Dedifferentiated amniotic fluid mesenchymal stem cell (primary cell): ENCODE measurements around the gene TAPBPL.
"Not testable (repeated sequence)": the region's sequence is repeated elsewhere in the genome, so short reads cannot be mapped to it uniquely, and the experiment has no call there.

Experiments
- DNase-seq: peaks from one replicate; pipeline ENCODE4 v3.0.0-alpha.2; 2016; ENCODE audit errors: extremely low spot score

Gene TAPBPL

DNA sequence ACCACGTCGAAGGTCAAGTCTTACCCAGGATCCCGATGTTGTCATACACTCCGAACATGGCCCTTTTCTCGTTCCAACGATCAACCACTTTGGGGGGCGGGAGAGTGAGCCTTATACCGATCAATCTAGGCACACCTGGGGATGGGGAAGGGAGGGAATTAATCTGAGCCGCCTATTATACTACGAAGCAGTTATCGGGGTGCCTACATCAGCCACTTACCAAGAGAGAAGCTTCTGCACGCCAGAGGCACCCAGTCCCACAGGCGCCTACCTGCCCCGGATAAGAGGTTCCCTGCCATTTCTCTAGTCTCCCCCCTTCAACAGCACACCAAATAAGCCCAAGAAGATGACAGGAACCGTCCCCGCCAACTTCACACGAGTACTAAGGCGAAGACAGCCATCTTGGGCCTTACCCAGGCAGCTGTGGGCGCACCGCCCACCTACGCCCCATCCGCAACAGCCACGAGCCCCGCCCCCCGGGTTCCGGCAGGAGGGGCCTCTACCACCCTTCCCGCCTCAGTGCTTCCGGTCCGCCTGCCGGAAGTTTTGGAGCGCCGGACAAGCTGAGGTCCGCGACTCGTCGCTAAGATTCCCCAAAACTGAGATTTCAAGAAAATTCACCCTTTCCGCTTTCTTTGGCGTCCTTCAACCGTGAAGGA, 41.1 kb downstream of the TAPBPL start, which contains the start of gene MRPL51:
Gene MRPL51 (minus strand): TSS at position 425 of the 659 bp plus-strand sequence. CDS start 126 bp downstream, at position 299.
- peak; percentile 95 for DNase-seq

DNA sequence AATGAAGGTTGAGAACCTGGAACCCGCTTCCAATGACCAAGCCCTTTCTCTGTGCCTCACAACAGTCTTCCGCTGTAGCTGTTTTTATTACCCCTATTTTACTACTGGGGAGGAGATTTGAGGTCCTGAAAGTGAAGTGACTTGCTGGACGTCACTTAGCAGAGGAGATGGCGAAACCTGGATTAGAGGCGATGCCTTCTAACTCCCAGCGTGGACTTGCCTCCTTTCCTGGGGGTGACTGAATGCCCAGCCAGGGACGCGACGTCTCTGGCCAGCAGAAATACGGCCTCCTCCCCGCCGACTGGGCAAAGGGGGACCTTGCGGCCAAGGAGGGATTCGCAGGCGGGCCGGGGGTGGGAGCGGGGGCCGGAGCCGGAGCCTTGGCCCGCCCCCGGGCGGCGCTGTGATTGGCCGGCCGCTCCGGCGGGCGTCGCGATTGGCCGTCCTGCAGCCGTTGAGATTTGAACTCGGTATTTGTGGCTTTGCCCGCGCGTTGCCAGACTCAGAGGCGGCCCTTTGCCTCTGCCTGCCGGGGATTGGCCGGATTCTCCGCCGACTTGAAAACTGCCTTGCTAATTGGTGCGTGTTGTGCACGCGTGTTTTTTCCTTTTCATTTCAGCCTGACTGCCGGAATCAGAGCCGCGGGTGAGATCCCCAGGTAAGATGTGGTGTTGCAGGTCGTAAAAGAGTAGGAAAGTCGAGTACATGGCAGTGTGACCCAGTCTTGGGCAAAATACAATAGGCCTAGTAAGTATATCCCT, 41.8 kb downstream of the TAPBPL start, which contains the start of gene NCAPD2:
Gene NCAPD2 (plus strand): TSS at position 606 of the 761 bp plus-strand sequence. CDS start 997 bp downstream, outside the sequence.
- DNase-seq = peak; percentile 97

GRCh38 chr12:6494258-6494743, 42.5 kb downstream of the TAPBPL start:
- no peak for DNase-seq

- no peak for DNase-seq
Measured at GRCh38 chr12:6494968-6495367, 43.1 kb downstream of the TAPBPL start.

GRCh38 chr12:6497291-6497690, 45.4 kb downstream of the TAPBPL start:
- DNase-seq = not testable (repeated sequence)

DNA sequence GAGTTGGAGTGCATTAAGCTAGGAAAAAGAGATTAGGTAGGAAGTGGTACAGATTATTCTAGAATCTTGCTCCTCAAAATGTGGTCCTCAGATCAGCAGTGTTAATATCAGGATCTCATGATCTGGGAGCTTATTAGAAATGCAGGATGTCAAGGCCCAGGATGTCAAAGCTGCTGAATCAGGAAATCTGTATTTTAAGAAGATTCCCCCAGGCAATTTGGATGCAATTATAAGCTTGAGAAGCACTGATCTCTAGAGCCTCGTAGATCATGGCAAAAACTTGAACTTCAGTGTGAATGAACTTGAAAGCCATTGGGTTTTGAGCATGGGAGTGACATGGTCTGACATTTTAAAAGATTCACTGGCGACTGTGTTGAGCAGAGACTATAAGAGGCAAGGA, 48.6 kb downstream of the TAPBPL start:
- DNase-seq = no peak

DNA sequence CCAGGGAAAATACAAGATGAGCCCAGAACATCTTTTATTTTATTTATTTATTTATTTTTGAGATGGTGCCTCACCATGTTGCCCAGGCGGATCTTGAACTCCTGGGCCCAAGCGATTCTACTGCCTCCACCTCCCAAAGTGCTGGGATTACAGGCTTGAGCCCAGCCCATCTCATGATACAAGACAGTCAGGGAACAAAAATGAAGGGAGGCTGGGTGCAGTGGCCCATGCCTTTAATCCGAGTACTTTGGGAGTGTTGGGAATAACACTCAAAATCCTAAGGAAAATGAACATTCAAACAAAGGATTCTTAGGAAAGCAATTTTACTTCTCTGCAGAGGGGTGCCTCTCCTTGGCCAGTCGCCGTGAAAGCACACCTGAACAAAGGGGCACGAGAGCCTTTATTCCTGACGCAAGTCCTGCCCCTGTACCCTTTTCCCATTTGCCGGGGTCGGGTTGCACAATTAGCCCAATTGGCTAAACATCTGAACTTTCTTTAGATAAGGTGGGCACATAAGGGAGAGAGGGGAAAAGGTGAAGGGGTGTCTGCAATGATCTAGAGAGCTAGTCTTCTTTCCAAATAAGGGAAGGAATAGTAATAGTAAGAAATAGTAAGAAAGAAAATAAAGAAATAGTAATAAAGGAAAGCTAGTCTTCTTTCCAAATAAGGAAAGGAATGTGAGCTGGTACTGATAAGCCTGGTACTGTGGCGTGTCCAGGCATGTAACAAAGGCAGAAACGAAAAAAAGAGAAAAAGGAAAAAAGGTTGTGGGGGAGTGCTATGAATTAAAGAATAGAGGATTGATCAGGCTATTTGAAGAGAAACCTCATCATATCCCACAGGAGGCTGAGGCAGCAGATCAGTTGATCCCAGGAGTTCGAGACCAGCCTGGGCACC, 55.5 kb downstream of the TAPBPL start:
- no peak for DNase-seq

GRCh38 chr12:6508087-6508486, 56.2 kb downstream of the TAPBPL start:
- DNase-seq = no peak
